ENCODE measurements around the gene LIPC. TPM values are rescaled to one million over a fixed set of nuclear protein-coding genes. Genes with fewer than 3 reads are reported as not detected.
A peak's percentile ranks its signal among the peaks of the same experiment; 100 is the strongest.

The LIPC gene
- total RNA-seq, 1 donor from 2014 or later = not detected

DNA sequence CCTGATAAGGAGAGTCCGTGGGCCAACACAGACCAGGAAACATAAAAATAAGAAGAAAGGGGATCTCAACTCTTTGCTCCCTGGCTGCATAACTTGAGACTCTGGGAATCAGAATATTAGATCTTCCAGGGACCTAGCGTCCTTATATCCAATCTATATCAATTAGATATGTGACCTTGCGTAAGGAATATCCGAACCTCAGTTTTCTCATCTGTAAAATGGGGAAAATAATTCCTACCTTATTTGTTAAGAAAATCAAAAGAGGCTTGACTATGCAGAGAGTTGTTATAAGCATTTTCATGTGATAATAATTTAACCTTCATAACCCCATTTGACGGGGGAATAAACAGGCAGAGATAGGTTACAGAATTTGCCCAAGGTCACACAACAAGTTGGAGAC lies 7.1 kb upstream of the LIPC start:
- Histone ChIP-seq H3K4me1 (no peaks in the 10 kb centered on the region), H3K27ac (no peak overlapping the region), H3K27me3 (no peaks in the 10 kb centered on the region), H3K36me3 (no peaks in the 10 kb centered on the region), H3K9me3 (no peaks in the 10 kb centered on the region), H3K4me3 (no peak overlapping the region)
- DNase-seq (ENCODE audit: extremely low spot score in 2 of 2) = no peak
- intact Hi-C loops (cut with DNase I) = no loop called here
- TF ChIP-seq POLR2AphosphoS5 (IDR thresholded peaks at IDR 0.05; ENCODE audit: insufficient read depth in 1 of 2, low read depth in 1 of 2) = no peak

GRCh38 chr15:58425185-58425584 lies 6.6 kb upstream of the LIPC start:
- peak in 1 of 2 donors; percentile 18 for DNase-seq (ENCODE audit: extremely low spot score in 2 of 2)
- TF ChIP-seq POLR2A (IDR thresholded peaks at IDR 0.05) (no peak), CTCF (IDR thresholded peaks at IDR 0.05) (no peak), POLR2AphosphoS5 (IDR thresholded peaks at IDR 0.05; ENCODE audit: insufficient read depth in 1 of 2, low read depth in 1 of 2) (no peak)
- no peak overlapping the region for H3K27ac ChIP-seq

DNA sequence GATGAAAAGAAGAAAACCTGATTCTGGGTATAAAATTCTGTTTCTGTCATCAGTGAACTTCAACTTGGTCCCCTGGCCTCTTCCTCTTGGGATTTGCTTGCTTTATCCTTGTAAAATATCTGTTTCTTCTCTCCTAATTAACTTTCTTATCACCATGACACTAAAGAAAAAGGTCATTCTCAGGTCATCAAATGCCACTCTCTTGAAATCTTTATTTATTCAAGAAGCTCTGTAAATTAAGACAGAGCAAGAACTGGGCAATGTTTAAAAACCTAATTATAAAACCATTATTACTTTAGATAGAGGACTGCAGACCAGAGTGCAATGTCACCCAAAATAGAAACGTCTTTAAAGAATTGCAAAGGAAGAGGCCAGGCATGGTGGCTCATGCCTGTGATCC lies 6.0 kb upstream of the LIPC start:
- intact Hi-C loops (cut with DNase I) = no loop called here
- DNase-seq (ENCODE audit: extremely low spot score in 2 of 2) = no peak
- Histone ChIP-seq H3K9me3 (no peaks in the 10 kb centered on the region), H3K36me3 (no peaks in the 10 kb centered on the region), H3K27ac (no peak overlapping the region), H3K27me3 (no peaks in the 10 kb centered on the region), H3K4me3 (no peak overlapping the region), H3K4me1 (no peaks in the 10 kb centered on the region)
- TF ChIP-seq POLR2A (IDR thresholded peaks at IDR 0.05) (no peak), CTCF (IDR thresholded peaks at IDR 0.05) (no peak), POLR2AphosphoS5 (IDR thresholded peaks at IDR 0.05; ENCODE audit: insufficient read depth in 1 of 2, low read depth in 1 of 2) (no peak)

More at GRCh38 chr15:58425185-58425584, 6.6 kb upstream of the LIPC start:
- Histone ChIP-seq H3K4me3 (no peak overlapping the region), H3K4me1 (no peaks in the 10 kb centered on the region), H3K36me3 (no peaks in the 10 kb centered on the region), H3K27me3 (no peaks in the 10 kb centered on the region), H3K9me3 (no peaks in the 10 kb centered on the region)
- intact Hi-C loops (cut with DNase I) = no loop called here

DNA sequence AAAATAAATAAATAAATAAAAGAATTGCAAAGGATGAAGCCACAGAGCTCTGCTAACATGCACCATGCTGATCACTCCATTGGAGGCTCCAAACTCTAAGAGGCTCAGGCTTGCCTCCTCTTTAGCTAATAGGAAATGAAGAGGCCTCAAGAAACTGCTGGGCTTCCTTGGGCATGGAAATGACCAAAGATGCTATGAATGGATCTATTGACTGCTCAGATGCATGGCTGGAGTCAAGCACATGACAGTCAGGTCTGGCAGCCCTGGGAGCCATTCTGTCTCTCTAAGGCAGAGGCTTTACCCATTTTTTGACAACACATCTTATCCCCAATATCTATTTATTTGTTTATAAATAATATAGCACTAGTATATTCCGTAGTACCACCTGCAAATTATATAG lies 5.3 kb upstream of the LIPC start:
- intact Hi-C loops (cut with DNase I) = no loop called here
- DNase-seq (ENCODE audit: extremely low spot score in 2 of 2) = peak in 1 of 2 donors; percentile 10
- H3K36me3 ChIP-seq = no peaks in the 10 kb centered on the region
- no peaks in the 10 kb centered on the region for H3K9me3 ChIP-seq
- H3K27me3 ChIP-seq = no peaks in the 10 kb centered on the region
- H3K27ac ChIP-seq = no peak overlapping the region
- no peaks in the 10 kb centered on the region for H3K4me1 ChIP-seq
- no peak overlapping the region for H3K4me3 ChIP-seq
- TF ChIP-seq POLR2AphosphoS5 (IDR thresholded peaks at IDR 0.05; ENCODE audit: insufficient read depth in 1 of 2, low read depth in 1 of 2) (no peak), CTCF (IDR thresholded peaks at IDR 0.05) (no peak), POLR2A (IDR thresholded peaks at IDR 0.05) (no peak)

DNA sequence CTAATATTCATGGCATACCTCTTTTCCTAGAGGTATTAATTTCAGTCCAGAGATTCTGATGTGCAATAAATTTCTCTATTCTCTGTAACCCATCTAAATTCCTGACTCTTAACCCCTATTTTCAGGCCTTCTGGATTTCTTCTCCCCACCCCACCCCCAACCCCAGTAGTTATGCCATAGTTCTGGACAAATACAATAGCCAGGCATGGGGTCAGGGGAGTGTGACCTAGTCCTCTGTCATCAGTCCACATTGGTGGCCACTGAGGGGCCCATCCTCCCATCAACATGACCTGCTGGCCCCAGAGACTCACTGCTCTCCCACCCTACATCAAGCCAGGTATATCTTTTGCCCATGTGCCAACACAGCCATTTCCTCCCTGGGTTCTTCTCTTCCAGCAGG lies 3.8 kb upstream of the LIPC start:
- Histone ChIP-seq H3K27ac (no peak overlapping the region), H3K4me1 (peaks cover 12% of the 10 kb centered on the region), H3K27me3 (no peaks in the 10 kb centered on the region), H3K4me3 (no peak overlapping the region), H3K9me3 (no peaks in the 10 kb centered on the region), H3K36me3 (no peaks in the 10 kb centered on the region)
- TF ChIP-seq CTCF (IDR thresholded peaks at IDR 0.05) (no peak), POLR2A (IDR thresholded peaks at IDR 0.05) (no peak), POLR2AphosphoS5 (IDR thresholded peaks at IDR 0.05; ENCODE audit: insufficient read depth in 1 of 2, low read depth in 1 of 2) (no peak)
- intact Hi-C loops (cut with DNase I) = no loop called here
- DNase-seq (ENCODE audit: extremely low spot score in 2 of 2) = peak in 1 of 2 donors; percentile 76
